HG03571 (cell line): Measurements from ENCODE around the gene SMAP1.

Source experiments
- ATAC-seq: cut with Tn5 transposase; IDR thresholded peaks from one replicate; pipeline ENCODE4 v1.9.1; 2021; ENCODE audit not compliant: unreplicated experiment

SMAP1 gene

DNA sequence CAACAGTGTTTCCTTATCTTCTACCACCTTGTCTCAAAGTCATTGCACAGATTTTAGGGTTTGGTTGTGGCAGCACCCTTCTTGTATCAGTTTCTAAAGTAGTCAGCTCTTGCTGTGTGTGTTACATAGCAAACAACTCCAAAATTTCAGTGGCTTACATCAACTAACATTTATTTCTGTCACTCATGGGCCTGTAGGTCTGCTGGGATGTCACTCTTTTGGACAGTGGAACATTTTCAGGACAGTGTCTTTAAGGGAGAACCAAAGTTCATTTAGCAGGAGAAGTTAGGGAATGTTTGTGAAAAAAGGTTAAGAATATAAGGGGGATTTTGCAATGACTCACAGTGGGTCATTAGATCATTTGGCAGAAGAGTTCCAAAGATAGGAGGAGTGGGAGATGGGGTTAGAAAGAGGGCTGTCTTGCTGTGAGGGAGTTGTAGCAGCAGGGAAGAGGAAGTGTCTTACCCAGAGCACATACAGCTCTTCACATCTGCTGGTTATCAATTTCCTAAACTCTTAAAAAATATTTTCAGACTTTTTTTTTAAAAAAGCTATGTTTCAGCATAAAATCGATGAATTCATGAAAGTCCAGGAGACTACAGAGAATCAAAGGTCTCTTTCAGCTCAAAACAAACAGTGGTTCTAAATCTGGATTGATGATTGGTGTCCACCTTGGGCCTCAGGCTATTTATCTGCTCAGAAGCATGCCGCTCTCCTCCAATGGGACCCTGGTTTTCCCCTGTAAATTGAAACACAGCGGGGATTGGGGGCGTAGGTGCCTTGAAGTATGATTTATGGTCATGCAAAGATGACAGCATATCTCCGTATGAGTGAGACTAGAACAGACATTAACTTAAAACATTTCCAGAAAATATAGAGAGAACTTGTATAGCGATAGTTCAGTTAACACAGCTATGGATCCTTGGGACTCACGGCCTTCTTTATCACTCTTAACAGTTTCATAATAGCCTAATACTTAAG, 171.9 kb downstream of the SMAP1 start:
- ATAC-seq, result no peak

DNA sequence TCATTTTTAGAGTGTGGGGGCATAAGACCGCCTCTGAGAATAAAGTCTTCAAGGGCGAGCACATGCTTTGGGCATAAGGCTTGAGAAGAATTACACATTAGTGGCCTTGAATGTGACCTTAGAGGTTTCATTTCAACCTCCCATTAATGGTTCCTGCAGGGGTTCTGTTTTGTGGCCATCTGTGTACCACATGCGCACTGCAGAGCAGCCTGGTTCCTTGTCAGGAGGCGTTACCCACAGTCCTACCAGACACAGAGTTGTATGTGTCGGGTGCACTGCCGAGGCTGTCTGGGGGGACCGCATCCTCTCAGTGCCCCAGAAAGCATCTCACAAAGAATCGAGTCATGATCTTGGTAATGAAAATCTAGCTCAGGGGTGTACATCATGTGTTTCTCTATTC, 173.4 kb downstream of the SMAP1 start:
- no peak for ATAC-seq

DNA sequence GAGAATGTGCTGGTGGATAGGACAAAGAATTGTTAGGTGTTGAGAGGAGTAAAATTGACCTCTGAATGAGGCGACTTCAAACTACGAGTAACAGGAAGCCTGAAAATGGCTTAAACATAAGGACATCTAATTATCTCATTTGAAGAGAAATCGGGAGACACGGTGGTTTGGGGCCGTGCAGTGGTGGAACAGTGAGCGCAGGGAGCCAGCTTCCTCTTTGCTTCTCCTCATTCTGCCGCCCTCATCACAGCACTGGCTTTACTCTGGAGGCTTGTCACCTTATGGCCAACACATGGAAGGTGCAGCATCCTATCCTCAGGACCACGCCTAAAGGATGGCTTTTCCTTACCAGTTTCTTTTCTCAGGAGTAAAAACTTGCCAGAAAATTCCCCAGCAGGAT, 174.9 kb downstream of the SMAP1 start:
- ATAC-seq, result no peak

DNA sequence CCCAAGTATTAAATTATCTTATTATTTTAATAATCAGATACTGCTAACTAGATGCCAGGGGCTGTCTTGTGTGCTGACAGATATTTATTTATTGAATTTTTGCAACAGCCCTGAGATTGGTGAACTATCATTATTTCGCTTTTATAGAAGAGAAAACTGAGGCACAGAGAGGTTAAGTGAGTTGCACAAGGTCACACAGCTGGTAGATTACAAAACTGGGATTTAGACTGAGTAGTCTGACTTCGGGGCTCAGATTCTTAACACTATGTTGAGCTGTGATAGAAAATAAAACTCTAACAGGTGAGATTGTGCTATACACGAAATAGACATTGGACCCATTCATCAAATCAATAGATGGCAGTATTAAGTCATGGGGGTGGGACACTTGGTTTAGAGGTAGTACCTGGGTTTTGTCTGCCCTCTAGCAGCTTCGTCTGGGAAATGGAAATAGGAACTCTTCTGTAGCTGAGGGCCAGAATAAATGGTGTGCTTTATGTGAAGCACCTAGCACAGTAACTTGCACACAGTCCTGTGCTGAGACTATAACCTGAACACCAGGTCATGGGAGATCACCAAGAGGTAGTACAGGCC, 175.7 kb downstream of the SMAP1 start:
- no peak for ATAC-seq

DNA sequence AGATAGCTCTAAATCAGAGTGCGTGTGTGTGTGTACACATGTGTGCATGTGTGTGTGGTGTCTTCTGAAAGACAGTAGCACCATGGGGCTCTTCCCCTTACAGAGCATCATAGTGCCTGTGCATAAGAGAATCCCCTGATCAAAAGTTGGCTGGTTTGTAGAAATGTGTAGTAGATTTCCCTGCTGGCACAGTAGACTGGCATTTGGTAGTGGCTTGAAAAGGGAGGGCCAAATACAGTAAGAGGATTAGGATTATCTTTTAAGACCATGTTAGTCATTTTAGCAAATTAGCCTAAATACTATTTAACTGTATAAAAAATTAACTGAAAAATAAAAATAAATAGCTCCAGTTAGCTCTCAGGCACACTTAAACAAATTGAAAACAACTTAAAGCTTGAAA, 176.6 kb downstream of the SMAP1 start:
- no peak for ATAC-seq

DNA sequence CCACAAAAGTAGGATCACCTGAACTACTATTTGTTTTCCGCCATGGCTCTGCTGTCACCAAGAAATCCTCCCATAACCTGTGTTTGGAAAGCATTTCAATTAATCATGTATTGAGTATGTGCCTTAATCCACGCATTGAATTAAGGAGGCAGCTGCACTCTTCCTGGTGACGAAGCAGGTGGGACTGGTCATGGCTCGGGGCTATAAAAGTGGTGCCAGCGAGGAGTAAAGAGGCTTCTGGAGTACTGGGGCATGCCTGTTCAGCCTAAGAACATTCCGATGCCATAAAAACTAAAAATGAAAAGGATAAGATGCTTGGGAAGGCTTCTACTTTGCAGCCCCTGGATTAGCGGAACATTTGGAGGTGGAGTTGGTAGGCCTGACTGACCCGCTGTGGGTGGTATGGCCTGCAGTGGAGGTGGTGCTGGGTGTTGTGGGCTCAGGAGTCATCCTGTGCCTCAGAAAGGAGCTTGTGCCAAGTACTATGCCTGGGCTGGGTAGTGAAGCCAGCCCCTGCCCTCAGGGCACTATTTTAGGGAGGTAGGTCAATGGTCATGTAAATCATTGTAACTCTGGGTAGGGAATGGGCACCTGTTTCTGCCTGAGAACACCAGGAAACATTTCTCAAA, 178.6 kb downstream of the SMAP1 start:
- ATAC-seq, result no peak

DNA sequence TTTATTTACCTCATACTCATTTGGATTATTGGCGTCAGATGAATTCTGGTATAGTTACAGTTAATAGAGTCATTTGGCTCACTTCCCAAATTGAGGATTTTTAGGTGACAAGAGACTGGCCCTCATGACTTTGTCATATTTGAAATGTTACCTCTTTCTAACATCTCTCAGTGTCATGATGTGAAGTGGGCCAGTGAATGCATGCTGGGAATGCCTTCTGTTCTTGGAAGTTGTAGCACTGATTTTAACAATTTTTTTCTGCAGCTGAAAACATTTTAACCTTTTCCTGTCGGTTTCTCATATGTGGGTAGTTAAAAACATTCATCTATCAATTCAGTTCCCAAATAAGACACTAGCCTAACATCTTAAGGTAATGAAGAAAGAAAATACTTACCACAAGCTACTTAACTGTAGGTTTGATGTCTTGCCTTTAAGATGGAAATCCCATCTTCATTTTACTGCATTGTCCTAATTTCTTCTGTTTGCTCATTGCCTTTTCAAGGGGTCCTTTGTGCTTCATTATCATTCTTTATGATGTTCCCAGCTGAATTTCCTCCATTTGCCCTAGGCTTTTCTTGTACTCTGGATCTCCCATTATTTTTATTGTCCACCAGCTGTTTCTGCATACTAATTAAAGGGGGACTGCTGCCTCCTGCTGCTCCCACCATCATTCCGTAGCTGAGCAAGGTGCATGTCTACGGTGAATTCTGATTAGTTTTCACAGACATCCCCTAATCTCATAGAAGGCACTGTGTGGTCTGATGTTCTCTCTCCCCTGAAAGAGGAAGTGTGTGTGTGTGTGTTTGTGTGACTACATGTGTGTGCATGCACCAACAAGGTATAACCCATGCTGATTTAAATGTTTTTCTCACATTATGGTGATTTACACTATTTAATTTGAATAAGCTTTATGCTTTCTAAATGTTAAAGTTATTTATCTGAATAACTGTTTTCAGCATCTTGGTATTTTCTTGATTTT, 179.7 kb downstream of the SMAP1 start:
- no peak for ATAC-seq

DNA sequence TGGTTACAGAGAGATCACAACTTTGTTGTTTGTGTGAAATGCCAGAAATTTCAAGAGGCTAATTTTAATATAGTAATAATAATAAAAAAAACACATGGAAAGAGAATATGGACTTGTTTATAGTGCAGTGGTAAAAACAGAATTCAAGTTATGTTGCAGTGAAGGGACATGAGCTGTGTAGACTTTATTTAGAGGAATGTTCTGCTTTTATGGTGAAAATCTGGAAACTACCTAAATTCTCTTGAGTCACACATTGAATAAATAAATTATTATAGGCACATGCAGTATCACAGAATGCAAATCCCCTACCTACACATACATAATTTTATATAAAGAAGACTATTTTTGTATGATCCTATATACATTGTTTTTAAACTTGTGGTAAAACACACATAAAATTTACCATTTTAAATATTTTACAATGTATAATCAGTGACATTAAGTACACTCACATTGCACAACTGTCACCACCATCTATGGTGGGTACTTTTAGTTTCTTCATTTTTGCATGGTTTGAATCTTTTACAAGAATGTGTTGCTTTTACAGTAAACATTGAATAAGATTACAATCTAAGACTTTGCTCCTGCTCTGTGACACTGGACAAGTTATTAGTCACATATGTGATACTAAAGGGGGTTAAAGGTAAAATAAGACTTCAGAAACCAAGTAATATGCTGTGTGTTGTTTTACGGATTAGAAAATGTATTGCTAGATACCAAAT, 181.8 kb downstream of the SMAP1 start:
- ATAC-seq, result no peak

DNA sequence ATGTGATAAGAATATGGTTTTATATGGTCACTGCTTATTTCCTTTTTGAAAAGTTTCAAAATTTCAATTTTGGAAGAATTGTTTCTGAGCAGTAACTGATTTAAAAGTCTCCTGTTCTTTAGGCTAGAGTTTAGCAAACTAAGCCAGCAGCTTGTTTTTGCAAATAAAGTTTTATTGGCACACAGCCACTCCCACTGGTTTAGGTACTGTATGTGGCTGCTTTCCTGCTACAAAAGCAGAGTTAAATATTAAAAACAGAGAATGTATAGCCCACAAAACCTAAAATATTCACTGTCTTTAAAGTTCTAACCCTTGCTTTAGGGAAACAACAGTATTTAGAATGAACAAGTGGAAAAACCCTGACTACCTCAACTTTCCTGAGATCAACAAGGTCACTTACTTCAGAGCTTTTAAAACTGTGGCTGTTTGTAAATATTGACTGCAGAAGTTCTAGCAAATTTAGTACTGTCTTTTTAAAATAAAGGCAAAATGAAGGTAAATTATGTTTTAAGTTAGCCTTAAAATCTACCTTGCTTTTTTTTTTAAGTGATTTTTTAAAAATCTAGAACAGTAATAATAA, 185.1 kb downstream of the SMAP1 start:
- ATAC-seq, result no peak

DNA sequence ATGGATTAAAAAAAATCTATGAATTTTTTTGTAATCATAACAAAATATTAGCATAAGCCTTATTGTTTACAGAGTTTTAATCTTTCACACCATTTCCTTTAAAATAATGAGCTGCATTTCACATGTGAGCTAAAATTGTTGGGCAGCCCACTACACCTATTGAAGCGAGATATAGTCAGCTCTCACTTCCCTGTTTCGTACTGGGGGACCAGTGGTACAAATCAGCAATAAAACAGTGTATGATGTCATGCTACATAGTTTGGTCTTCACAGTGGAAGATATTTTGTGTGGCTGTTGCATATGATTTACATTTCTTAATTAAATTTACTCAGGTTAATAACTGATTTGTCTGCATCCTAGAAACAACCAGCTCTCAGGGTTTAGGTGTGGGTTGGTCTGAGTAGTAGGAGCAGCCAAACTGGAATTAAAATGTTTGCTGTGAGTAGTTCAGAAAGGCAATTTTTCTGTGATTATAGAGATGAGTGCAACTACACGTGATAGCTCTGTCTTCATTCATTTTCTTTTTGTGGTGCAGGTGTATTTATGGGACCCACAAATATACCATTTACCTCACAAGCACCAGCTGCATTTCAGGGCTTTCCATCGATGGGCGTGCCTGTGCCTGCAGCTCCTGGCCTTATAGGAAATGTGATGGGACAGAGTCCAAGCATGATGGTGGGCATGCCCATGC, 189.8 kb downstream of the SMAP1 start:
- peak; percentile 99 for ATAC-seq

DNA sequence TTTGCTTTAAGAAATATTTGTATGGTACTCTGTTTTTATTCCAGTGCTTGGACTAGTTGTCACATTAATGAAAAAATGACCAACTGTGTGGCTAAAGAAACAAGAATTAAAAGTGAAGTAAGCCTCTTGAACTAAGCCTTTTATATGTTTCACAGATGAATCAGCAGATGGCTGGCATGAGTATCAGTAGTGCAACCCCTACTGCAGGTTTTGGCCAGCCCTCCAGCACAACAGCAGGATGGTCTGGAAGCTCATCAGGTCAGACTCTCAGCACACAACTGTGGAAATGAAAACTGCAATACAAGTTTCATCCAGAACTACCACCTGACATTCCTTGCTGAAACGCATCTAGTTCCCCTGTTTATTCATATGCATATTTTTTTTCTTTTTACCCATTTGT, 192.4 kb downstream of the SMAP1 start:
- ATAC-seq, result no peak

DNA sequence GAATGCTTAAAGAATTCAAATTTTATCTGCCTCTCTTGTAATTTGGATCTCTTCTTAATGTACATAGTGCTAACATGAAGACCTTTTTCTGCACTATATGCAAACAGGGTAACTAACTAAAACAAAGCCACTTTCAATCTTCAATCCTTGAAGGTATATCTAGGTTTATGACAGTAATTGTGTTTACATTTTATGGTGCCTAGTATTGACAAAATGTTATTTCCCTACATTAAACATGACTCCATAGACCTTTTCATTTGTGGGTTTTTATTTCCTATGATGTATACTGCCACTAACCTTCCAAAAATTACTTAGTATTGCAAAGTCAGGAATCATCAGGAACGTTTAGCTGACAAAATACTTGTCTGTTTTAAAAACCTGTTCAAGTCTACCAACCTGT, 193.2 kb downstream of the SMAP1 start:
- ATAC-seq, result no peak

DNA sequence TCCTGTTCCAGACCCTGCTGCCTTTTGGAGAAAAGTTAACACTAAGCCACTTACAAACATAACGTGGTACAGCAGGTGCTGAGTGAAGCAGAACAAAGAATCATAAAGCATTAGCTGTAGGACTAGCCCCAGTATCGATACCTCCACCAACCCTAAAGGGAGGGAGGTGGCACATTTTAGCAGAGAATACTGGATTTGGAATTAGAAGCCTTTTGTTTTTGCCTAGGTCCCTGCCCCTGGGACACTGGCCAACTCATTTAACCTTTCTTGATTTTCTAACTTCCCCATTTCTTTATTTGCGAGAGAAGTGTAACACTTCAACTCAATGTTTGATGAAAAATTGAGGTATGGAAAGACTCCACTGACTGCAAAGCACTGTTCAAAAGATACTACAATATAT, 195.7 kb downstream of the SMAP1 start:
- no peak for ATAC-seq

DNA sequence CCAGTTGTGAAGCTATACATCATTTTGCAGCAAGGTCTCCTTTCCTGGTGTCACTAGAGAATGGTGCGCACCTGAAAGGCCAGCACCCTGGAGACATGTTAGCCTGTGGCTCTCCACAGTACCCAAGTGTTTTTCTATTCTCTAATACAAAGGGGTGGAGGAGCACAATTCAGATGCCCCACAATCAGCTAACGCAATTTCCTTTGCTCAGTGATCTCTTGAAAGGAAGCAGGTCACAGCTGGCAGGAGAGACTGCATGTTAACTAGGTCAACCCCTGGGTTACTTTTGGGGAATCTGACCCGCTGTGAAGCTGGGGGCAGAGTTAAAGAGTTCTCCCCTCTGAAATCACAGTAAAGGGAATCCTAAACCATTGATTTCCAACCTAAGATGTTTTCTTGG, 196.7 kb downstream of the SMAP1 start:
- no peak for ATAC-seq

DNA sequence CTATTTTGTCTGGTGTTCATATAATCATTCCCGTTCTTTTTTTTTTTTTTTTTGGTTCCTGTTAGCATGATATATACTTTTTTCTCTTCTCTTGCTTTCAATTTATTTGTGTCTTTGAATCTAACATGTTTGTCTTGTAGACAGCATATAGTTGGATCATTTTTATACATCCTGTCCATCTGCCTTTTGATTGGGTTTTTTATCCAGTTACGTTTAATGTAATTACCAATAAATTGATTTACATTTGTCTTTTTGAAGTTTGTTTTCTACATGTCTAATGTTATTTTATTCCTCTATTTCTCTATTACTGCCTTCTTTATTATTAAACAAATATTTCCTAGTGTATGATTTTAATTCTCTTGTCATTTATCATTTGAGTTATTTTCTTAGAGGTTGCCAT, 204.8 kb downstream of the SMAP1 start:
- no peak for ATAC-seq

DNA sequence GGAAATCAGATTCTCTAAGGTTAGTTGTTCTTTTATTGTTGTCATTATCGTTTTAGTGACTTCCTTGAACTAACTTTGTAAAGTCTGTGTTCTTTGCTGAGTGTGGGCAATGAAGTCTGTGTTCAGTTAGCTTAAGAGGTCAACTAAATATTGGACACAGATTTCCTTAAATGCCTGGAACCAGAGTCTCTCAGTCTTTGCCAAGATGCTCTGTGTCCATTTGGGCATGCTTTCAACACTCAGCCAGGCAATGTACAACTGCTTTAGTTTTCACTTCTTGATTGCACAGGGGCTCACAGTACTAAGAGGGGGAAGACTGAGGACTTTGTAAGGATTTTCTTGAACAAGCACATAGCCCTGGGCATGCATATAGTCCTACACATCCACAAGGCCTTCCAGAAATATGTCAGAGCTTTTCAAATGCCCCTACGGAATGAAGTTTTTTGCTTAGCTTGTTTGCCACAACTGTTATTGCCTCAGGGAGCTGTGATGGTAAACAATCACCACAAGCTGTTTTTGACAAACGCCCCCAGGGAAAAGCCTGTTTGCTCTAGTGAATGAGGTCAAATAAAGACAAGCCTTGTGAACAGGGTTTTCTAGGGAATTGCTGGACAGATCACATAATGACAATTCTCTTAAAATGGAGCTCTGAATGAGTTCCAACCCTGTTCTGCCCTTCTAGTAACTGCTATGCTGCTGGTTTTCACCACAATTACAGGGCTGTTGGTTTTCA, 206.7 kb downstream of the SMAP1 start:
- no peak for ATAC-seq

DNA sequence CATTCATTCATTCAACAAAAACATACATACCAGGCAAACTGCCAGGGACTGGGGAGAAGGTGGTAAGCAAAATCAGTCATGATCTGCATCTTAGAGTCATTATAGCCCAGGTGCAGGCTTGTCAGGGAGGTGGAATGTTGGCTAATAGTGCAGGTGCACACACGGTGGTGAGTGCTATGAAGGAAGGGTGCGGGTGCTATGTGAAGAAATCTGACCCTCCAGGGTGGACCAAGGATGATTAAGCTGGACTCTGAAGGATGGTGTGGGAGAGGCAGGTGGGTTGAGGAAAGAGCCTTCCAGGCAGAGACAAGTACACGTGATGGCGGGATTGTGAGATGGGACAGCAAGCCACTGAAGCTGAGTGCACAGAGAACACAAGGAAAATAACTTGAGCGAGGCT, 211.8 kb downstream of the SMAP1 start:
- ATAC-seq, result no peak

DNA sequence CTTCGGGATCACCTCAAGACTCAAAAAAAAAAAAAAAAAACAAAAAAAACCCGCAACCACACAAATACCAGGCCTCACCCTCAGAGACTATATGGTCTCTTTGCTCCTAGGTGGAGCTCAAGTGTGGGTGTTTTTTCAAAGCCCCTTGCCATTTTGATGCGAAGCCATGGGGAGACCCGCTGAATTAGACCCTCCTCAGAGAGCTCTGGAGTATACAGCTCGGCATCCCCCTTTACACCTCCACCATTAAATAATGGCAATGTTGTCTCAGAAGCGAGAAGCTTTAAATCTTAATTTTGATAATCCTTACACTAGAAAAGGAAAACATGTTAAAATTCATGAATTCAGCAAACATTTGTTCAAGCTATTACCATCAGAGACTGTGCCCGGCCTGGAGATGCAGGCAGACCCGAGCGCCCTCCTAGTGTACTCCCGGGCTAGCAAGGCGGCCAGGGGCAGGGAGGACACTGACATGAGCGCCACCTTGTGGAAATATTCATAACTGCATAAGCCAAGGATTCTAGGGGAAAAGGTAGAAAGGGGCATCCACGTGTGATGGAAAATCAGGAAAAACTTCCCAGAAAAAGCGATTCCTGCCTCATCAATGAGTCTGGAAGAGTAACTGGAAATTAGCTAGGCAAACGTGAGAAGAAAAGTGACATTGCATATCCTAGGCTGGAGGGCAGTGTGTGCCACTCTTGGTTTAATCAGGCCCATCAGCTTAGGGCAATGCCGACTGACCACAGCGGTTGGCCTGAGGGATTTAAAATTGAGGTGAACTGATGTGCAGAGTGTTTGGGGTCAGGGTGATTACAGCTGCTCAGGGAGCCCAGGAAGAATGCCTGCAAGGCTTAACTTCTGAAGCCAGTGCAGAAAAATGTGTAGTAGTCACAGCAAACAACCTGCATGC, 216.6 kb downstream of the SMAP1 start:
- peak; percentile 76 for ATAC-seq
